ENCODE measurements around the gene MRPL22.

GRCh38 chr5:154966081-154966841 is 25.4 kb downstream of the MRPL22 start:
- TF ChIP-seq ZNF777 (tag by site-specific recombination; IDR thresholded peaks at IDR 0.05; ENCODE audit: borderline replicate concordance), result no peak
- TF ChIP-seq SP2 (tag by site-specific recombination; IDR thresholded peaks at IDR 0.05), result no peak

Data from HEK293 (cell line).